Stimulated activated CD4-positive, alpha-beta T cell treated with anti-CD3 and anti-CD28 coated beads, Interleukin-12 subunit alpha, Interleukin-12 subunit beta, amount 100 ng/mL, for 24 hours (primary cell): ENCODE results near the gene MYO16.
"Not testable (repeated sequence)": the region's sequence is repeated elsewhere in the genome, so short reads cannot be mapped to it uniquely, and the experiment has no call there.

Experiments
- DNase-seq, 2 experiments: peaks; one replicate each; pipeline ENCODE4 v3.0.0-alpha.2; 2020; ENCODE audit warnings: low read depth in 2 of 2

The MYO16 gene

GRCh38 chr13:108889324-108889984 is 260.0 kb downstream of the MYO16 start:
- no peak for DNase-seq

- DNase-seq: no peak
Measured at GRCh38 chr13:108895220-108895704, 265.9 kb downstream of the MYO16 start.

GRCh38 chr13:108897955-108898354 is 268.5 kb downstream of the MYO16 start:
- DNase-seq: no peak

- no peak for DNase-seq
Measured at GRCh38 chr13:108902405-108903155, 273.2 kb downstream of the MYO16 start.

- DNase-seq: no peak
Measured at GRCh38 chr13:108903613-108904012, 274.2 kb downstream of the MYO16 start.

DNA sequence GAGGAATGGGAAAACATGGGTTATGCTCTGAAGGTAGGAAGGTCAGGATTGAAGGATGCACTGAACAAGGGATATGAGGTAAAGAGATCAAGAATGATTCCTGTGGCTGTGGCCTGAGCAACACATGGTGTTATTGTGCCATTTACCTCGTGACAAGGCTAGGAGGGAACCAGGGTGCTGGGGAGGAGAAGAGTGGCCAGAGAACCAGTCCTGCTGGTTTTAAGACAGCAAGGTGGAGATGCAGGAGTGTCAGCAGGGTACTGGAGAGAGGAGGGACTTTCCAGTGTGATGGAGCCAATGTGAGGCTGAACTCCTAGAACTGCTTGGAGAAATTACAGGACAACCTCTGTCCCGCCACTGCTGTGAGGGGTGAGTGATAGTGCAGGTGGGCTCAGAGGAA is 282.4 kb downstream of the MYO16 start:
- no peak for DNase-seq

GRCh38 chr13:108913731-108914130 is 284.3 kb downstream of the MYO16 start:
- not testable (repeated sequence) for DNase-seq

GRCh38 chr13:108915095-108915633 is 285.8 kb downstream of the MYO16 start:
- no peak for DNase-seq

DNA sequence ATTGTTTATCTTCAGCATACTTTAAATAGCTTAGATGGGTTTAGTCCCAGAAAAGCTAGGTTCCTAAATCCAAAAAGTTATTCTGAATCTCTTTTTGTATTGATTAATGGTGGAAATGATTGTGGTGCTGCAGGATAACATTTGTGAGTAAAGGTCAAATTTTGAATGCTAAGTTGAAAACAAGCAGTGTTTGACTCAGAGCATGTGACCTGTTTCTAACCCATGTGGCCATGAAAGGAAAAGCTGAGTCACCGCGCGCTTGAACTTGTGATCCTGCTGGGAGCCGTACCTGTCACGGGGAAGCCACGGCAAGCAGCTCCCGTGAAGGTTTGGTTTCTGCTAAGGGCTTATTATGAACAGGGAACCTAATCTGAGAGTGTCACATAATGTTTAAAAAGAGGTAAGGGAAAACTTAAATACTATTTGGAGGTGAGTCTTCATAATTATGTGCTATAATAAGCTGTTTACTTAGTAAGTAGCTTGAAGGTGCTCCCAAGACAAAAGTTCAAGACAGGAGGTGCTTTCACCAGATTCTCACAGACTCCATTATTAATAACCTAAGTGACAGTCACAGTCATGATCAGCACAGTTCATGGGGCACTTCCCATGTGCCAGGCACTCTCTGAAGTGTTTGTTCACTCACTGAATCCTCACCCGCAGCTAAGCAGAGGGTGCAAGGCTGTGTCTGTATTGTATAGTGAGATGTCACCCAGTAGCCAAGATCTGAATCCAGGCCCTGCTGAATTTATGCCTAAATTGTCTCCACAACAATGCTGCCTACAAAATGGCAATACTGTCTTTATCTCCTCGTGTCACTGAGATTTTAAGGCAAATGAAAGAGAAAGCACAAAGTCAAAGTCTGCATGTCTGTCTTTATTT is 286.5 kb downstream of the MYO16 start:
- DNase-seq: peak; percentile 58 to 81

- no peak for DNase-seq
Measured at GRCh38 chr13:108917581-108917980, 288.2 kb downstream of the MYO16 start.

DNA sequence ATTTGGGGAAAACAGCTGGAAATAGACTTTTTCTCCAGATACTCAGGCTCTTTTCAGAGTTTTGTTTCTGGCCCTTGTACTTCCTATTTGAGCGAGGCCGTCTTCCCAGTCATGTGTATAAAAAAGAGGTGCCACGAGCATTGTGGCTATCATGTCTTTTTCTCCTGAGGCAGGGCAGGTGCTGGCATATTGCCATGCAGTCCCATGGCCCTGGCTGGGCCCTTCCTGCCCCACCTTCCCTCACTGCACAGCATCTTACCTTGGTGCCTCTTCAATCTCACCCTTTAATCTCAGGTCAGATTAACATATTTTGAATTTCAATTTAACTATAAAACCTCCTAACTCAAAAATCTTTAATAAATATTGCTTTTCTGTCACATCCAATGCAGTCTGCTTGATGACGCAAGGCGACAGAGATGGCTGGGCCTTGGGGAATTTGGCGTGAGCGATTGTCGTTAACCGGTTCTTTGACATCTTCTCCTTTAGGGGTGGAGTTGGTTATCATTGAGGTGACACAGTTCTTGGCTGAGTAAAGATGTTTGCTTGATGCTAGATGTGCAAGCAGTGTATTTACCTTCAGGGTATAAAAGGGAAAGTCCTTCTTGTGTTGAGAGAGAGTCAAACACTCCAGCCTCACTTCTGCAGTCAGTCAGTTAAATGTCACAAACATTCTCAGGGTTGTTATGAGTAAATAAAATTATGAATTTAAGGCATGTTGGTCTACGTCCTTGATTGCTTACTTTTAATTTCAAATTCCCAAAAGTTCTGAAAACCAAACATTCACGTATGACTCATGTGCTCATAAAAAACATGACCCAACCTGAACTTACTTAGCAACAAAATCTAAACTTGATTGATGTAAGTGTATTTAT is 289.9 kb downstream of the MYO16 start:
- DNase-seq: no peak

DNA sequence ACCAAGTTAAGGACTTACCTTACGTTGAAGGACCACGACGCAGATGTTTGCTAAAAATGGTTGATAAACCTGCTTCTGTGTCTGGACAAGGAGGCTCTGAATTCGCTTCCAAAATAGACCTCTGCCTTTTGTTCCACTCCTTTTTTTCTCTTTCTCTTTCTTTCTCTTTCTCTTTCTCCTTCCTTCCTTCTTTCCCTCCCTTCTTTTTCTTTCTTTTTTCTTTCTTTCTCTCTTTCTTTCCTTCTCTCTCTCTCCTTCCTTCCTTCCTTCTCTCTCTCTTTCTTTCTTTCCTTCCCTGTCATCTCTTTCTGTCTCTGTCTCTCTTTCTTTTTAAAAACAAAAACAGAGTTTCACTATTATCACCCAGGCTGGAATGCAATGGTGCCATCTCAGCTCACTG is 290.7 kb downstream of the MYO16 start:
- DNase-seq: no peak

- DNase-seq: no peak
Measured at GRCh38 chr13:108921238-108921637, 291.8 kb downstream of the MYO16 start.

DNA sequence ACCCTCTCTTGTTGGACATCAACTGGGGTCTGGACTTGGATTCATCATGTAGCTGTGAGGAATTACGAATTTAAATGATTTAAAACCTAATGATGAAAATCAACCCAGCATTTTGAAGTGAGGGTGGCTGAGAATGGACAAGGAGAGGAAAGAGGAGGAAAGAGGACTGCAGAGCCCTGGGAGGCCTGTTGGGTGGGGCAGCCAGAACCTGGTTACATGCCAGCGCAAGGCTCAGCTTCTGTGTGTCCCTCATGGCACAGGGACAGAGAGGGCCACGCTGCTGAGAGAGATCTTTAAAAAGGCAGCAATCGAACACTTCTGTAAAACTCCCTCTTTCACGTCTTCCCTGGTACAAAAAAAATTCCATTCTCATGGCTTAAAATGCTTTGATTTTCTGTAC is 292.7 kb downstream of the MYO16 start:
- DNase-seq: no peak

GRCh38 chr13:108923386-108924047 is 294.1 kb downstream of the MYO16 start:
- DNase-seq: no peak

DNA sequence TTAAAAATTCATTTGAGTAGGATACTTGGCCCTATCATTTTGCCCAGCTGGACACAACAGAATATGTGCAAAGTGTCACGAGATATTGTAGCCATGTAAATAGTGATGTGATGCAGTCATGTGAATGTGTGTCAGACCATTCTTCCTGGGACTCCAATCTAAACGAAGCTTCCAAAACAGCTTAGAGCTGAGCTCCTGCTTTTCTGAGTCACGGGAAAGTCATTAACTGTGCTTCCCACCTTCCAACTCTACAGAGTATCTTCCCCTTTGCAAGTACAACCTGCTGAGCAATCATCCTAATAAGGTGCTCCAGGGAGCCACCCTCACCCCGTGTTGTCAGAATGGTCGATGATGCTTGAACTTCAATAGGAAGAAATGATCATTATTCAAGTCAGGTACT is 294.7 kb downstream of the MYO16 start:
- DNase-seq: no peak

DNA sequence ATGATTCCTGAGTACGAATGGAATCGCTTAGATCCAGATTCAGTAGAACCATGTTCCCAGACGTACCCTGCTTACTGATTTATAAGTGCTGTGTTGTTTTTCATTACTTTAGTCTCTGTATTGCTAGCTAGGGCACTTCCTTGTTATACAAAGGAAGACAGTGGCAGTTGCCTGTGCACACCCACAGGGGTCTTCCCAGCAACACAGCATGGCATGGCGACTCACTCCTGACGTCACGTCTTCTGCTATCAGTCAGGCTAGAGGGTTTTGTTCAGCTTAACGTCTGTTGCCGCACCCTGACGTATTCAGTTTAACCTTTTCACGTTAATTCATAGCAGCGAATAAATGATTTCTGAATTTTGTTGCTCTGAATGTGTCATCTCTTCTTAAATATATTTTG is 295.1 kb downstream of the MYO16 start:
- DNase-seq: no peak

GRCh38 chr13:108925070-108925469 is 295.7 kb downstream of the MYO16 start:
- DNase-seq: no peak

GRCh38 chr13:108926862-108927261 is 297.5 kb downstream of the MYO16 start:
- no peak for DNase-seq

DNA sequence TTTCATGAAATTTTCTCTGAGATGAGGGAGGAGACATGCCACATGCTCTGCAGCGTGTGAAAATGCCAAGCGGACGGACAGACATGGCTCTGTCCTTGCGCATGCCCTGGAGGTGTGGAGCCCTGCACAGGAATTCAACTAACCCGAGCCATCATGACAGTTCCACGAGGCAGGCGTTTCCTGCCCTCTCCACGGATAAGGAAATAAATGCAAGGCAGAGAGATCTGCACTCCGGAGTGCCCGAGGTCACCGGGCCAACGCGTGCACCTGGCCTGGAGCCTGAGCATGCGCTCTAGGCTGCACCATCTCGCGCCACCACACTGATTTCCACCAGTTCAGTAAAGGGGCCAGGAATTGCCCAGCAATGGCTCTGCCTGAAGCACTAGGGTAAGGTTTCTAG is 298.2 kb downstream of the MYO16 start:
- DNase-seq: no peak
